Measurements from ENCODE around the gene PTPN4.

The PTPN4 gene

GRCh38 chr2:119730671-119731177 lies 29.0 kb upstream of the PTPN4 start:
- DNase-seq (ENCODE audit: low read depth in 1 of 2, low spot score in 1 of 2) = no peak

DNA sequence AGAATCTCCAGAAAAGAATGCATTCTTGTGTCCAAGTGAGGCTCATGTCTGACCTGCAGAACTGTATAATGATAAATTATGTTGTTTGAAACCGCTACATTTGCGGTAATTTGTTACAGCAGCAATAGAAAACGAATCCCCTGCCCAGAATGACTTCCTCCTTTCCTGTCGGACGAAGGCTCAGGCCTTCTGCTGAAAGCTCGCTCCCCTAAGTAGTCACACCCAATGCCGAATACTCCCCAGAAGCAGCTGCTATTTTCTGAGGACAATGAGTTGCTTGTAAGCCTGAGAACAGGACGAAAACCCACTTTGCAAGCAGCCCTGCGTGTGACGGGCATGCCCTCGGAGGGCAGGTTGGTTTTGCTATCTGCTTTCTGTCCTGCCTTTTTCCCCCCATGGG lies 27.7 kb upstream of the PTPN4 start:
- DNase-seq (ENCODE audit: low read depth in 1 of 2, low spot score in 1 of 2) = no peak

- no peak for DNase-seq (ENCODE audit: low read depth in 1 of 2, low spot score in 1 of 2)
Observed at GRCh38 chr2:119732601-119733164, 27.0 kb upstream of the PTPN4 start.

DNA sequence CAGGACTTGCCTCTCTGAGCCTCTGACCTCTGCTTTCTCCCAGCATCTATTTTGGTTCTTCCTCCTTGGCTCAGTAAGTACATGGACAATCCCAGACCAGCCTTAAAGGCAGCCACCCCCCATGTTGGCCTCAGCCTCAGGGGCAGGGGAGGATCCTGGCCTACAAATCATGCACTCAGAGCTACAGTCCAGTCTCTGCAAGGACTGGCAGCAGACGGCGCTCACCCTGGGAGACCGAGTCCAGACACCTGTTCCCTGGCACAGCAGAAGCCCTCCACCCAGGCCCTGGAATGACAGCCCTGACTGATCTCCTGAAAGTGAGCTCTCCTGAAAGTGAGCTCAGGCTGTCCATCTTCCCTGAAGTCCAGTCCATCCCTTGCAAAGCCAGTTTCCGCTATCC lies 25.7 kb upstream of the PTPN4 start:
- DNase-seq (ENCODE audit: low read depth in 1 of 2, low spot score in 1 of 2) = no peak

DNA sequence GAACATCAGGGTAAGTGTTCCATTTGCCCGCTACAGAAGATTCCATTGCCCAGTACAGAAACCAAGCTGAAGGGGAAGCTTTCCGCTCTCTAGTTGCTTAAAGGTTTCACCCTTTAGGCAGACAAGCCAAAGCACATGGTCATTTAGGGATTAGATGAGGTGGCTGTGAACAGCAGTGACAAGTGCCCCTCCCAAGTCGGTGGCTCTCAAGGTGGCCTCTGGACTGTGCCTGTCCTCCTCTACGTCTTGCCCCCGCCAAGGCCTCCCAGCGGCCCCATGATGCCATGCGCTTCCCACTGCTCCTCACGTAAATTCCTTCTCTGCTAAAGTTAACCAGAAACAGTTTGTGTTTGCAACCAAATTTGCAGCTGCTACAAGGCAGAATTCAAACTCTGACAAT lies 24.2 kb upstream of the PTPN4 start:
- no peak for DNase-seq (ENCODE audit: low read depth in 1 of 2, low spot score in 1 of 2)

DNA sequence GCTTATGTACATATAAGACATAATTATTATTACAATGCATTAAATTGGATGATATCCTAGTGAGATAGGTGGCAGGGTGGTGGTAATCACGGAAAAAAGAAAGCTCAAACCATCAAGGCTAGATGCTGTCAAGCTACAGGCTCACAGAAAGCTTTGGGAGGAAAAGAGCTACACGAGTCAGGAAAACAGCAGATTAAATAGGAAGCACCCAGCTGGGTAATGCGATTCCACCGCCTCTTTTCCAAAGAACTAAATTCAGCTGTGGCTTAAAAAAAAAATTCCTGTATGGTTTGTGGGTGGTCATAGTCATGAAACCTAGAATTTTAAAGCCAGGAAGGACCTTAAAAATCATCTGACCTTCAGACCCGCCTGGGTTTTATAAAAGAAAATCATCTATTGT lies 23.7 kb upstream of the PTPN4 start:
- DNase-seq (ENCODE audit: low read depth in 1 of 2, low spot score in 1 of 2) = no peak

- DNase-seq (ENCODE audit: low read depth in 1 of 2, low spot score in 1 of 2) = no peak
Observed at GRCh38 chr2:119739580-119740255, 20.0 kb upstream of the PTPN4 start.

DNA sequence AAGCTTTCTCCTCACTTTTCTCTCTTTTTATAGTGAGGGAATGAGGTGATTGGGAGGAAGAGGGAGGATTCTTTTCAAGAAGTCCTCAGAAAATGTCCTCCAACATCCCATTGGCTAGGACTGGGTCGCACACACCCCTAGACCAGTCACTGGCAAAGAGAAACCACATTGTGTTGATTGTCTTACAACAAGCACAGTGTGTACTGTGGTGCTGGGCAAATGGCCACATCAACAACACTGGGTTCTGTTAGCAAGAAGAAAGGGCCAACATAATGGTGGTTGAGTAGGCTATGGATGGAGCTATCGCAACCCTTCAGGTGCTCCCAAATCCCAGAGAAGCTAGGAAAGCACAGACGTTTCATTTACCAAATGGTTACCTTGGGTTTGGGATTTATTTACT lies 18.7 kb upstream of the PTPN4 start:
- no peak for DNase-seq (ENCODE audit: low read depth in 1 of 2, low spot score in 1 of 2)

DNA sequence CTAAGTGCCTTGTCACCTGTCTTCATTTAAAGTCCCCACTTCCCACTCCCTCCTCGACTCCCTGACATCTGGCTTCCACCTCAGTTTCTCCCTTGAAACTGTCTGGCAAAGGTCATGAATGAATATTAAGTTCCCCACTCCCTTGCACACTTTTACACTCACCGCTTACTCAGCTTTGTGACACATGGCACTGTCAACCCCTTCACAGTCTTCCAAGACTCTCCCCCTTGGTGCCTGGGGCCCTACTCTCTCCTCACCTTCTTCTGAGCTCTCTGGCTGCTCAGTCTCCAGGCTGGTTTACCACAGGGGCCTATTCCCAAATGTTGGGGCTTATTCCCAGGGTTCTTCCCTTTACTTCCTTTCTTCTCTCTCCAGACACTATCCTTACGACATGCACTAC lies 17.9 kb upstream of the PTPN4 start:
- DNase-seq (ENCODE audit: low read depth in 1 of 2, low spot score in 1 of 2) = no peak

DNA sequence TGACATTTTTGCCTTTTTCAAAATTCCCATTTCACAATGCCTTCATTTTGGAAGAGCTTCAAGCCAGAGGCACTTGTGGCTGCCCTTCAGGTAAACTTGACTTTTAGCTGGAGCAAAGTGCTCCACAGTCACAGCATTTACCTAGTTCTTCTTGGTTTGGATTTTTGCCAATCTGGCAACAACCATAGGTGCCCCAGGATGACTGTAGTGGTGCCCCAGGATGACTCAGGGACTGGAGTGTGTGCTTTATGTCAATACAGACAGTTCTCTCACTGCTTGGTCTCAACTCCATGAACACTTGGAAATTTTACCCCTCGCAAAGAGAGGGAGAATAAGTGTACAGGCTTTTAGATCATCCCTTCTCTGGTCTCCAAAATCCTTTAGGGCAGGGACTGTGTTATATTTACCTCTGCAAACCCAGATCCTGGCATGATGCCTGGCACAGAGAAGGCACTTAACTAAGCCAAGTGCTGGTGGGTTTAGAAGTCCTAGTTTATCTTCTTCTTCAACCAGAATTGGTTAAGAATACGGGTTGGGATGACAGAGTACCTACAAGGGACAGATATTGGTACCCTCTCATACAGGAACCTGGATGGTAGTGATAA lies 15.3 kb upstream of the PTPN4 start:
- DNase-seq (ENCODE audit: low read depth in 1 of 2, low spot score in 1 of 2) = no peak

DNA sequence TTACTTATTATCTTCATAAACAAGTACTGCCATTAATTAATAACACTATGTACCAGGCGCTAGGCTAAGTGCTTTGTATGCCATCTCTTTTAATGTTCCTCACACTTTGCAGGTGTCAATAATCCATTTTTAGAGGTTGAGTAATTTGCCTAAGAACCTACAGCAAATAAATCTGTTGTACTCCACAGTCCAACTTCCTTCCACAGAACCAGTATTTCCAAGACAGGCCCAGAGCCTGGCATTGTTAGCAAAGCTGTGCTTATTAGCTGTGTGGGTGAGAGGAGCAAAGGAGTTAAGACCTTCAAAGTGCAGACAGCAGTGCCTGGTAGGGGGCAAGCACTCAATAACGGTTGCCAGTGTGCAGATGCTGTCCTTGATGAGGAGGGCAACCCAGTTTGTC lies 14.2 kb upstream of the PTPN4 start:
- no peak for DNase-seq (ENCODE audit: low read depth in 1 of 2, low spot score in 1 of 2)

- DNase-seq (ENCODE audit: low read depth in 1 of 2, low spot score in 1 of 2) = no peak
Observed at GRCh38 chr2:119746836-119747686, 12.7 kb upstream of the PTPN4 start.

GRCh38 chr2:119748135-119748534 lies 11.6 kb upstream of the PTPN4 start:
- no peak for DNase-seq (ENCODE audit: low read depth in 1 of 2, low spot score in 1 of 2)

GRCh38 chr2:119749477-119750012 lies 10.2 kb upstream of the PTPN4 start:
- DNase-seq (ENCODE audit: low read depth in 1 of 2, low spot score in 1 of 2) = no peak

DNA sequence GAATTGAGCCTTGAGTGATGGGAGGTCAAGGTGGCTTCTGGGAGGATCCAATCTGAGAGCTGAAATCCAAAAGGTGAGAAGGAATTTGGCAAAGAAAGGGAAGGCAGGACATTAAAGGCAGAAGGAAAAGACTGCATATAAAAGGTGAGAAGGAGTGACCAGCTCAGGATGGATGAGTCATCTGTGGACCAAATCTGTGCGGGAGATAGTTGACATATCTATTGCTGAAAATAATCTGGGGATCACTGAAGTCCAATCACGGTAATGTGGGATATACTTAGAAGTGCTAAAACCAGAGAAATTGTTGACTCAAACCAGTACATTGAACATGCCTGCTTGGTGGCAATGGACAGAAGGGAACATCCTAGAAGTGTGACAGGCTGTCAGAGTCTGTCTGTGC lies 8.0 kb upstream of the PTPN4 start:
- DNase-seq (ENCODE audit: low read depth in 1 of 2, low spot score in 1 of 2) = no peak

DNA sequence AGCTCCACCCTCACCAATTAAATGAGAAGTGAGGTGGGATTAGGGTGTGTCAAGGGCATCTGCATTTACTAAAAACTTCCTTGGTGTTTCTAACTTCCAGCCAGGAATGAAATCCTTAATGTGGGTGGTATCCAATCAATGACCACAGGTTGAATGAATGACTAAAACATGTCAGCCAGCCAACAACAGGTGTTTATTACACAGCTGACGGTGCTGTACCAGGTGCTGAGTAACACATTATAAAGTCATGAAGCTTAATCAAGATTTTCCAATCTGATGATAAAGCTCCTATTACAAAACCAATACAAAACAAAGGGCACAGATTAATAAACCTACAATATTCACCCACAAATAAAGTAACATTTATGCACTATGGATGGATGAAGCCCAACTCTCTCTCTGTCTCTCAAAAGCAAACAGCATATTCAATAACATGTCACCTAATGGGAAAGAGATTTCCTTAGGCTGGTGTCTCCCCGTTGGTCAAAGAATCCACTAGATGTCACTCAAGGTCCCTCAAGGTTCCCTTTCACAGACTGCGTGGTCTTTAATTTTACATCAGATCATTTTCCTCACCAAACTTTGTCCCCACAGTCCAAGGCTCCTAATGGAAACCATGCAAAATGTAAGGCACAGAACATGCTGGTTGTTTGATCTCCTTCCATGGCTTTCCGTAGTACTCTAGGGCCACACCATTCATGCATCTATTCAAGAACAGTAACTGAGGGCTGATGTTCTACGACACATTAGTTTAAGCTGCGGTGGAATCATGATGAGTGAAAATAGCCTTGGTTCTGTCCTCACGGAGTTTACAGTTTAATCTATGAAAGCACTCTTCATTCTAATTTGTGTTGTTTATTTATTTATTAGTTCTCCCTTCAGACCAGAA lies 6.4 kb upstream of the PTPN4 start:
- DNase-seq (ENCODE audit: low read depth in 1 of 2, low spot score in 1 of 2) = no peak

DNA sequence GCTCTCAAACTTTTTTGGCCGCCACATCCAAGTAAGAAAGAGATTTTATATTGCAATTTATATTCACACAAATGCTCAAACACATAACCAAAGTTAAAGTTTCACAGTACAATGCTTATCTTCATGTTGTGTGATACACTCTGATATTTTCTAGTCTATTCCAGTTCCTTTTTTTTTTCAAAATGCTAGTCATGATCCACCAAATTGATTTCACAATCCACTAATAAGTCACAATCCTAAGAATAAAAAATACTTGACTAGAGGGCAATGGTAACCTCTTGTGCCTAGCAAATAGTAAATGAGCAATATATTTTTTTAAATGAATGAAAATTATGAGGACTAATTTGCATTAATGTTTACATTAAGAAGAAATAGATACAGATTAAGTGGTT lies 5.8 kb upstream of the PTPN4 start:
- no peak for DNase-seq (ENCODE audit: low read depth in 1 of 2, low spot score in 1 of 2)

- DNase-seq (ENCODE audit: low read depth in 1 of 2, low spot score in 1 of 2) = no peak
Observed at GRCh38 chr2:119755906-119756305, 3.8 kb upstream of the PTPN4 start.

DNA sequence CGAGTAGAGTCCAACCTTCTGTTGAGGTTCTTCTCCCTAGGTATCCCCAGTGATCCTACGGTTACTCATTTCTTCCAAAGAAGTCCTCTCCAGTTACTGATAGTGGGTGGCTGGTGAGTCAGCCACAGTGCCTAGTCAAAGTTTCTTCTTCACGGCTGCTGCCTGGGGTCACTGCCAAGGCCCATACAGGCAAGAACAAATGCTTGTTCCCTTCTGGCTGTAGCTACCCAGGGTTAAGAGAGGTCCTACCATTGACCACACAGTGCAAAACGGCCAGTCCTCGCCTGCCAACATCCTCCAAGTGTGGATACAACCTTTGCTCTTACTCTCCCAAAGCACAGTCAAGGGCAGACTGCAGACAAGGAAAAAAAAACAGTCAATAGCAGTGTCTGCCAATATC lies 2.9 kb upstream of the PTPN4 start:
- peak in 1 of 2 donors; percentile 8 for DNase-seq (ENCODE audit: low read depth in 1 of 2, low spot score in 1 of 2)

DNA sequence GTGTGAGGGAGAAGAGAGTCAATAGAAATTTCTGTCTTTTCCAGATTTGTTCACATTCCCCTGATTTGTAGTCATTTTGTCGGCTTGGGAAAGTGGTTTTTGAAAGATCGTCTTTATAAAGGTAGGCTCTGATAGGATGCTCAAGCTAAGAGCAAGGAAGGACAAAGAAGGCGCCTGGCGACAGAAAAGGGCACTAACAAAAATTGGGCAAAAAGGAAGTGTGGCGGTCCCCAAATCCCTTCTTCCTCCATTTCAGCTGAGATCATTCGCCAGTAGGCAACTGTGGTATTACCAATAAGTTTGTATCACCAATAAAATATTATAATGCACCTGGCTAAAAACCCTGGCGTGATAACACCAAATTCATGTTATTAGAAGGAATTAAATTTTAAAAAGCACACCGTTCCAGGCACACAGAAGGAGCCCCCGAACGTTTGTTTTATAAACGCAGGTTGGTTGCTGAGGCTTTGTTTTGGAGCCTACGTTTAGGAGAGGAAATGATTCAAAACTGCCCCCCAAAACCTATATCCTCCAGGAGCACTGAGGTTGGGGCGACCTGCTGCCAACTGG lies 756 bp upstream of the PTPN4 start:
- DNase-seq (ENCODE audit: low read depth in 1 of 2, low spot score in 1 of 2) = no peak

Data from stimulated activated CD4-positive, alpha-beta T cell treated with anti-CD3 and anti-CD28 coated beads, Interleukin-15, amount 100 ng/mL, for 1 hour (primary cell).